HTR-8/SVneo (cell line): ENCODE results near the gene PGC.

Experiments
- DNase-seq: peaks from one replicate; pipeline ENCODE4 v3.0.0; 2011; ENCODE audit warnings: low spot score, mixed read lengths; ENCODE audit not compliant: insufficient read length
- FAIRE-seq: peaks from 2 replicates; lab custom pipeline; 2011; peaks lifted over from hg19 to GRCh38; lab: Jason Lieb, UNC

The PGC gene

GRCh38 chr6:41702771-41703494, 44.3 kb downstream of the PGC start:
- no peak for FAIRE-seq
- no peak for DNase-seq

GRCh38 chr6:41702089-41702745, 45.0 kb downstream of the PGC start:
- FAIRE-seq (no peak), DNase-seq (no peak)

DNA sequence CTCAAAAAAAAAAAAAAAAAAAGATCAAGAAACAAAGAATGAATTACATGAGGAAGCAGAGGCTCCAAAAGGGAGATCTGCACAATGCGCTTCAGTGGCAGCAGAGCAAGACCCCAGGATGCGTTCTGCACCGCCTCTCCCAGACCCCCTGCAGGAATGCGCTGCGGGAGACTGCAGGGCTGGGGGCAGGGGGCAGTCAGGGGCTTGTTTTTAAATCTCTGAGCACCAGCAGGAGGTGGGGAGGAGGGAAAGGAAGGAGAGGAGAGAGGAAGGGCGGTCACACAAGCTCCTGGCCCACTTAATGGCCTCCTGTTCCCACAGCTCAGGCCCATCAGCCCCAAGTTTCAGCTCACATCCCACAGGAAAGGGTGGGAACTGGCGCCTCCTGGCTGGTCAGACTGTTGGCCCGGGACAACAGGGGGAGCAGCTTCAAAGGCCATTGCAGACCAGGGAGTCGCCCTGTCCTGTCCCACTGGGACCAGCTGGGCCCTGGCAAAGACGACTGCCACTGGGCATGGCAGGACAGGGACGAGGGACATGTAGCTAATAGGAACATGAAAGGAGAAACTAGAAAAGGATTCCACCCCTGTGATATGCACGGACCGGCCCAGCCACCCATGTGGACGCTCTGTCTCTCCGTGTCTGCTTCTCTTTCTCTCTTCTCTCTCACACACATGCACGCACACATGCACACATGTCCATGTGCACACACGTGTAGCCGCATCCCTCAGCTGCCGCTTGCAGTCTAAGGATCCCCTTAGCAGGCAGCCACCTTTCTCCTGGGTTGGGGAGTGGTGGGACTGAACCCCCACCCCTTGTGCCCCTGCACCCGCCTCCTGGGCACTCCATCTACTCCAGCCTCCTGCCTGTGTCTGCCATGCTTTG, 46.5 kb downstream of the PGC start:
- FAIRE-seq = no peak

GRCh38 chr6:41699063-41699462, 48.1 kb downstream of the PGC start:
- no peak for DNase-seq
- FAIRE-seq = peak; percentile 58

More for the DNA sequence above, 46.5 kb downstream of the PGC start:
- DNase-seq = no peak

DNA sequence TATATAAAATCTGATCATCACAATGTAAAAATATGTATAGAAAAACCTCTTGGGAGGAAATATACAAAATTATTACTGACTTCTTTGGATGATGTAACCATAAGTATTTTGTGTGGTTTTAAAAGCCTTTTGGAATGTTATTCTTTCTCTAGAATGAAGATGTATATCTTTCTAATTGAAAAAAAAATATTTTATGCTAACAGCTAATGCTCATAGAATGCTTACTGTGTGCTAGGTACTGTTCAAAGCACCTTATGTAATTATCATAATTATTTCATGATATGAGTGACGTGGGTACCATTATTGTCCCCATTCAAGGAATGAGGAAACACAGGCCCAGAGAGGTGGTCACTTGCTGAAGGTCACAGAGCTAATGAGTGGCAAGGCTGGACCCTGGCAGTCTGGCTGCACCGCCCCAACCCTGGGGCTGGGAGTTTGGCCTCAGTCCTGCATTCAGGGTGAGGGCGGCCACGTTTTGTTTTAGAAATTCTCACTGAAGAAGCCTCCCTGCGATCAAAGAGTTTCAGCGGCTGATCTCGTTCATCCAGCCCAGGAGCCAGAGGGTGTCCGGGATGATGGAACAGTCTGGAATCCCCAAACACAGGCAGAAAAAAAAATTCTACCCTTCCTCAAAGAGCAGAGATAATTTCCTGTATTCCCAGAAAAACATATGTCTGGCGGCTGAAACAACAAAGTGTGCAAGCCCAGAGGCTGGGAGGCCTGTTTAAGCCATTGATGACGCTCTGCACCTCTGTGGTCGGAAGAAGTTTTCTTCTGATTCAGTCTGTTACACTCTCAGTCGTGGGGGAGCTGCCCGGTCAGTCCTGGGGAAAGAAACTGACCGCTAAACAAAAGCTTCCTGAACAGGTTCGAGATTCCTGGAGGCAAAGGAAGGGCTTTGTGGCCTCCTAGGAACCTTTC, 49.1 kb downstream of the PGC start:
- DNase-seq = peak; percentile 77
- FAIRE-seq = peak; percentile 77

DNA sequence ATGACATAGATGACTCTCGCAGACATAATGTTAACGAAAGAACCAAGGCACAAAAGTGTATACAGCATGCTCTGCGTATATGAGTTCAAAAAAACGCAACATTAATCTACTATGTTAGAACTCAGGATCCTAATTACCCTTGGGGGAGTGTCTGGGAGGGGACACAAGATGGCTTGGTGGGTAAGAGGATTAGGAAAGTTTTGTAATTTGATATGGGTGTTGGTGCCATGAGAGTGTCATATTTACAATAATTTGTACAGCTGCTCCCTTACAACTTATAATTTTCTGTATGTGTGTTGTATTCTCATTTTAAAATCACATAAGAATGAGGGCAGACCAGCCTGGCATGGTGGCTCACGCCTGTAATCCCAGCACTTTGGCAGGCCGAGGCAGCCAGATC, 50.4 kb downstream of the PGC start:
- no peak for DNase-seq
- FAIRE-seq = peak; percentile 16

DNA sequence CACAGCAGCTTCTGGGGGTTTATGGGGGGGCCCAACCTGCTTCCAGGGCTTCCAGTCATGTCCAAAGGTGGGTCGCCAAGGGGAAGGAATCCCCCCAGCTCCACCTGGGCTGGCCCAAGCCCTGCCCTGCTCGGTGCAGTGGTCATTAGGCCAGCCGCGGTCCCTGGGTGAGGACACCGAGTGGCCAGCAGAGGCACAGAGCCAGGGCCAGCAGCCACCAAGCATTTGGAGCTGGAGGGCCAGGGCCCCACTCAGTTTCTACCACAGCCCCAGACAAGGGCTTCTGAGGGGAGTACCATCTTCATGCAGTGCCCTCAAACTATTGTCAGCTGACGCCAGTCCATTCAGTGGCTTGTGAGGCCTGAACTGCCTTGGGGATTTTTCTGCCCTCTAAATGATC, 51.4 kb downstream of the PGC start:
- DNase-seq (no peak), FAIRE-seq (no peak)

DNA sequence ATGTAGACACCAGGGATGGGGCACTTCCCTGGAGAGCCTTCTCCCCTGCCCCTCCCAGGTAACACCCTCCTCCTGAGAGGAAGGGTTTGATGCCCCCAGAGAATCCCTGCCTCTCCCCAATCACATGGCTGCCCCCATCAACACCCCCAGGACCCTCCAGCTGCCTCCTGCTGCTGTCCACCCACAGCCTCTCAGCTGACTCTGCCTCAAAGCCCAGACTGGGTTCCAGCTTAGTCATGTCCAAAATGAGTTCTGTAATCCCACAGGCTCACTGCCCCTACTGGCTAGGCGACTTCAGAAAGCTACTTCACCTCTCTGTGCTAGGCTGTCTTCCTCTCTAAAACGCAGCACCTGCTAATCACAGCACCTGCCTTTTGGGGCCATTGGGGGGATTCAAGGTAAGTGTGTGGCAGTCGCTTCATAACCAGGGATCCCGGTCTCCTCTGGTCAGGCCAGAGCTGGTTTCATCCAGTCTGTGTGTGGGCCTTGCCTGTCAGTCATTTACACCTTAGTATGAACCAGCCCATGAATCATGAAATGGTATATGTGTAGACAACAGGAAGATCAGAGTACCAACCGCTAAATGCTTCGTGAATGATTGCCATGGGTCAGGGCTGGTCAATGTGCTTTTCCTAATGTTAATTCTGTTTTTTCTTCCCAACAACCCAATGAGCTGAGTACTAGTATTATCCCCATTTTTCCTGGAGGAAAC, 52.2 kb downstream of the PGC start:
- DNase-seq (no peak), FAIRE-seq (no peak)

DNA sequence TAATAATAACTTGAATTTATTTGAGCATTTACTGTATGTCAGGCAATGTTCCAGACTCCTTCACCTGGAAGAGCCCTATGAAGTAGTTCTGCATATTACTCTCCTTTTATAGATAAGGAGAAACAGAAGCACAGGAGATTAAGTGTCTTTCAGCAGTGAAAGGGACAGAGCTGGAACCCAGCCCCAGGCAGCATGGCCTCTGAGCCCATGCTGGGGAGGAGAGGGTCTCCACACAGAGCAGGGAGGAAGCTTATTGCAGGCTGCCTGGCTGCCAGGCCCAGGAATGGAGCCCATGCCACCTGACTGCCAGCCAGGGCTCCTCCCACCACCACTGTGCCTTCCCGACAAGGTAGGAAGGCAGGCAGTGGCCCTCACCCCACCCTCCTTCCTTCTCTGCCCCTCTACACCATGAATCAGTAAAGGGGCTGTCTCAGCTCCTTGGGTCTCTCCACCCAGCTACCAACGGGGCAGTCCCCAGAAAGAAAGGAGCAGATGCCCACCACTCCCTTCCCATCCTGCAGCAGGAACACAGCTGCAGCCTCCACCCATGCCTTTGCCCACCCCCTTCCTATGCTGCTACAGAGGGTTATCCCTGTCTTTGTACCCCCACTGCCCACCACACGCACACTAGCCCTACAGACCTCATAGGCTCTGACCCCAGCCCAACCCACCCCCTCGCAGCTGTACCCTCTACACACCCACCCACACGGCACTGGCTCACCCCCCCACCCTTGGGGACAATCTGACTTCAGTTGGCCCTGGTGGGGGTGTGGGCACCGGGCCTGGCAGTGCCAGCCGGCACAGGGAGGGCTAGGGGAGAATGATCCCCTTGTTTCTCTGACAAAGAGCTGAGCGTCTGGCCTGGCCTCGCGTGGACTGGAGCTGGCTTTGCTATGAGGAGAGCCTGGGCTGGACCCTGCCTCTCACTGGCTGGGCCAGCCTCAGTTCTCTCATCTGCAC, 53.6 kb downstream of the PGC start:
- peak; percentile 4 for FAIRE-seq
- DNase-seq = no peak

DNA sequence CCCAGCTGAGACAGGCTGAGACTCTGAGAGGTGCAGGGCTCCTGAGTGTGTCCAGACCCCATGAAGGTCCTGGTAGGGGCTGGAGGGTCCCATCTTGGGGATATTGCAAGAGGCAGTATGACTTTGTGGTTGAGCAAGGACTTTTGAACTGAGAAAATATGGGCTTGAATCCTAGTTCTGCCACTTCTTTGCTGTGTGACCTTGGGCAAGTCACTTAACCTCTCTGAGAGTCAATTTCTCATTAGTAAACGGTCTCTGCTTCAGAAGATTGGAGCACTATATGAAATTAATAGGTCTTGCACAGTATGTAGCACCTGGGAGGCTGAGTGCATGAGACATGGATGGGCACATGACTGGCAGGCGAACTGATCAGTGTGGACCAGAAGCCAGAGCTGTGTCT, 54.5 kb downstream of the PGC start:
- FAIRE-seq (no peak), DNase-seq (no peak)

- FAIRE-seq (no peak), DNase-seq (no peak)
Observed at GRCh38 chr6:41692080-41692675, 55.0 kb downstream of the PGC start.

- FAIRE-seq (no peak), DNase-seq (no peak)
Observed at GRCh38 chr6:41691426-41692079, 55.6 kb downstream of the PGC start.

DNA sequence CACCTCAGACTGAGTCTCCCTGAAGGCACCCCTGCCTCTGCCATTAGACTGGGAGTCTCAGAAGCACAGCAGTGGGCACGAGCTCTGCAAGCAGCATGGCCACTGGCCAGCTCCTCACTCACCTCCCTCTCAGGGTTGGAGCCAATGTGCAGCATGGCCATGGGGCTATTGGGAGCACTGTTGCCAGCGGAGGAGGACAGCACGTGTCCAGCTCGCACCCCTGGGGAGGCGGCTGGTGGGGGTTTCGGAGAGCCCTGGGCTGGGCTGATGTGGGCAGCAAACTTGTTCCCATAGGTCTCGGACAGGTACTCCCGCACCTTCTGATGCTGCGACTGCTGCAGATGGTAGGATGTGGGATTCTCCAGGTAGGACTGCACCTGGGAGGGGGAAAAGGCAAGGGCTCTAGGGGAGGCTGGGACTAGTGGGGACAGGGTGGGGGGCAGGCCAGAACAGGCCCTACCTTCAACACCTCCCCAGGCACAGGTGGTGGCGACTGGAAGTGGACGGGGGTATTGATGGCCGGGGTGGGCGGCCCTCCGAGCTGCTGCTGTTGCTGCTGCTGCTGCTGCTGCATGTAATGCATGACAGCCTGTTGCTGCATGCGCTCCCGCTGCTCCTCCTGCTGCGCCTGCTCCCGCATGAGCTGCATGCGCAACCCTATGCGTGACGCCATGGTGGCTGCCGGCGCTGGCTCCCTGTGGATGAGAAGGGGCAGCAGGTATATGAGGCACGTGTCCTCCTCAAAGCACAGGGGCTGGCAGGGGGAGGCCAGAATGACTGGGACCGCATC, 56.5 kb downstream of the PGC start:
- DNase-seq (no peak), FAIRE-seq (no peak)

DNA sequence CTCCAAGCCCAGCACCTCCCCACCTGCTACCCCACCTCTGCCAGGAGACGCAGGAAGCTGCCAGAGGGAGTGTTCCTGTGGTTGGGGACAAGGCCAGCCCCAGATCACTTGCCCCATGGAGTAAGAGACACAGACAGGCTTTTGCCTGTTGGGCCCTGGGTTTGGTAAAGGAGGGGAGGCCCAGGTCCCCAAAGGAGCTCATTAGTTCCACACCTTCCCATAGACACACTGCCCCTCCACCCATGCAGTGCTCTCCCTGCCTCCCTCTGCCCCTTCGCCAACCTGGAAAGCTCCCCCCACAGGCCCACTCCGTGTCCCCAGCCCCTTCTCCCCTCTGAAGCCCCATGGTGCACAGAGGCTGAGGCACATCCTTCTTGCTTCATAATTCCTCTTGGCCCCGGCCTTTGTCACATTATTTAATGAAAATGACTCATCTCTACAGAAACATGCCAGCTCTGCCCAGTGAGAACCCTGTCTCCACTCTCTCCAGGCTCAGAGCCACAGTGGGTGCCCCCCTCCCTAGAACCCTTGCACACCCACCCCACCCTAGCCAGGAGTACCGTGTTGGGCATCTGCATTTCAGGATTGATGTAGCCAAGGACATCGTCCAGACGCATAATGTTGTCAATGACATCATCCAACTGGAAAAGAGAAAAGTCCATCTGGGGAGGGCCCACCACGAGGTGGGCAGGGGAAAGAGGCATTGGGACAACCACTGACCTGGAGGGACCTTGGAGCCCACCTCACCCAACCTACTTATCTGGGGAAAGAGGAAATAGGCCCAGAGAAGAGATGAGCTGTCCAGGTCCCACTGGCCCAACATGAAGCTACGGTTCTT, 57.8 kb downstream of the PGC start:
- DNase-seq = peak; percentile 30
- peak; percentile 46 for FAIRE-seq

DNA sequence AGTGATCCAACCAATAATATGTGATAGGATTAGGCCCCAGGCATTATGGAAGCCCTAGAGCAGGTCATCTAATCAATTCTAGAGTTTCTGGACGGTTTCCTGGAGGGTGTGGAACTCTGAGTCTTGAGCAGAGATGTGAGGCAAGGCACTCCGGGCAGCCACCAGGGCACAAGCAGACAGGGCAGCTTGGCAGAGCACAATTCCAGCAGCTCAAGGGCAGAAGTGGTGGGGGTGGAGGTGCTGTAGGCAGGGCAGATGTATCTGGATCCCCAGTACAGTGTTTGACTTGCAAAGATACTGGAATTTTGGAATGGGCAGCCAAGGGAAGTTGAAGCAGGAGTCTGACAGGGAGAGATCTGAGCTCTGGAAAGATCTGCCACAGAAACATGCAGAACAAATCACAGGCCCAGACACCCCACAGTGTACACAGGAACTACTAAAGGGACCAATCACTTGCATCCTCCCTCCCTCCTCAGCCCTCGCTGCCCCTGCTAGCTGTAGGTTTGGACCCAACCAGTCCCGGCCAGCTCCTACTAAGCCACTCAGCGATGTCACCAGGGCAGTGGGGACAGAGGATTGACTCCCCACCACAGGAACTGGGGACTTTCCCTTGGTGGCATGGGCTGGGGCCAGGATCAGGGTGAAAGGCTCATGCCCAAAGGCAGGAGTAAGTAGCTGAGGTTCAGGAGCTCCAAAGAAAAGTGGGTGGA, 58.8 kb downstream of the PGC start:
- peak; percentile 57 for FAIRE-seq
- no peak for DNase-seq
